Common myeloid progenitor, CD34-positive (primary cell): ENCODE data around the gene EPHB1.

Experiments
- CTCF ChIA-PET: fragments of 350-600 bp; sonication (Branson Sonifier 250); formaldehyde crosslinking; loops from one replicate; lab custom pipeline; 2021; ENCODE audit warnings: antibody characterized with exemption; lab: Charles Lee
- POLR2A ChIA-PET: fragments of 350-600 bp; sonication (Branson Sonifier 250); formaldehyde crosslinking; loops from one replicate; lab custom pipeline; 2021; ENCODE audit warnings: antibody characterized with exemption; lab: Charles Lee
- DNase-seq, 3 donors: peaks; one replicate each; pipeline versions ENCODE4 v3.0.0 to v3.0.0-alpha.2; 2013
- H3K27ac ChIP-seq, 2 experiments: 1 replicate in 1 of 2; 2 replicates in 1 of 2; pipeline ENCODE4 v1.7.0; 2013; ENCODE audit warnings: inconsistent platforms in 2 of 2, low read length in 2 of 2, mild to moderate bottlenecking in 2 of 2, low read depth in 1 of 2, moderate library complexity in 1 of 2; ENCODE audit not compliant: severe bottlenecking in 2 of 2, insufficient read depth in 1 of 2, poor library complexity in 1 of 2
- H3K27me3 ChIP-seq, 5 experiments: replicated peaks in 2 of 5; 1 replicate in 3 of 5; 2 replicates in 2 of 5; pipeline versions ENCODE4 v1.6.1 to v1.7.0; 2013; ENCODE audit warnings: low read length in 4 of 5, mild to moderate bottlenecking in 2 of 5, moderate library complexity in 2 of 5, inconsistent platforms in 1 of 5; ENCODE audit not compliant: insufficient read depth in 5 of 5, control insufficient read depth in 4 of 5
- H3K36me3 ChIP-seq, 4 experiments: 1 replicate in 2 of 4; 2 replicates in 2 of 4; pipeline versions ENCODE4 v1.6.1 to v1.7.0; 2013; ENCODE audit warnings: low read length in 3 of 4, control low read depth in 1 of 4, mild to moderate bottlenecking in 1 of 4; ENCODE audit not compliant: control insufficient read depth in 4 of 4, insufficient read depth in 4 of 4
- H3K4me1 ChIP-seq, 4 experiments: 1 replicate in 3 of 4; 2 replicates in 1 of 4; pipeline versions ENCODE4 v1.6.1 to v1.7.1; 2013; ENCODE audit warnings: low read length in 3 of 4, mild to moderate bottlenecking in 3 of 4, control low read depth in 1 of 4, inconsistent platforms in 1 of 4, moderate library complexity in 1 of 4; ENCODE audit not compliant: control insufficient read depth in 4 of 4, insufficient read depth in 4 of 4; ENCODE audit errors: control extremely low read depth in 1 of 4
- H3K4me3 ChIP-seq, 7 experiments: 1 replicate in 4 of 7; 2 replicates in 3 of 7; pipeline versions ENCODE4 v1.5.1 to v1.7.0; 2013; ENCODE audit warnings: mild to moderate bottlenecking in 7 of 7, low read length in 6 of 7, moderate library complexity in 6 of 7, inconsistent platforms in 2 of 7, low read depth in 2 of 7, control low read depth in 1 of 7; ENCODE audit not compliant: insufficient read depth in 4 of 7, control insufficient read depth in 1 of 7; ENCODE audit errors: extremely low read depth in 1 of 7
- H3K9me3 ChIP-seq, 5 experiments: 1 replicate in 4 of 5; 2 replicates in 1 of 5; pipeline versions ENCODE4 v1.6.1 to v1.7.1; 2013; ENCODE audit warnings: low read length in 4 of 5, mild to moderate bottlenecking in 2 of 5, inconsistent platforms in 1 of 5, low read depth in 1 of 5, moderate library complexity in 1 of 5; ENCODE audit not compliant: control insufficient read depth in 4 of 5, insufficient read depth in 2 of 5; ENCODE audit errors: control extremely low read depth in 1 of 5
- WGBS: methylation state at CpG from one replicate; pipeline ENCODE4 v1.1.5; 2013; ENCODE audit not compliant: insufficient coverage; 5-methylcytosine and 5-hydroxymethylcytosine counted together

EPHB1 gene

DNA sequence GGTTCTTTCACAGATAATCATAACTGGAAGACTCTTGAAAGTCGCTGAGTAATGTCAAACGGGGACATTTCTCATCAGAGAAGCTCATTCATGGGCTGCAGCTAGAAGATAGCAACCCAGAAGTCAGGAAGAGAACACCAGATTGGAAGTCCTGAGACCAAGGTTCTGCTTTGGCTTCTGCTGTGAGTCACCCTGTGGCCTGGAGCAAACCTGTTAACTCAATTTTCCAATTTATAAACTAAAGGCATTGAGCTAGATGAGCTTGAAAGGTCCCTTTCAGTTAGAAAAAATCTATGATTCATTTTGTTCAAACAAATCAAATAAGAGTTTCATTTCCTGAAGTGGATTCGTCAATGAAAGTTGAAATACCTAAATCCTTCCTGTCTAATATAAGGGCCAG, 402.2 kb downstream of the EPHB1 start:
- peaks cover 0 to 4% (median 0%) of the 10 kb centered on the region in 5 experiments for H3K9me3 ChIP-seq
- POLR2A ChIA-PET: interaction anchor here (0.6 kb wide), 1 partner anchor 15 kb away, joined by 5 read pairs; no protein-coding TSS in a partner anchor
- no peak overlapping the region for H3K4me3 ChIP-seq
- 91% methylated on average over 3 of the region's 3 CpGs for WGBS
- DNase-seq: peak; percentile 0 to 6 (median 6)
- no peaks in the 10 kb centered on the region for H3K4me1 ChIP-seq
- no peak overlapping the region for H3K27ac ChIP-seq
- H3K36me3 ChIP-seq: no peaks in the 10 kb centered on the region
- CTCF ChIA-PET: no interaction called here
- no peaks in the 10 kb centered on the region for H3K27me3 ChIP-seq

DNA sequence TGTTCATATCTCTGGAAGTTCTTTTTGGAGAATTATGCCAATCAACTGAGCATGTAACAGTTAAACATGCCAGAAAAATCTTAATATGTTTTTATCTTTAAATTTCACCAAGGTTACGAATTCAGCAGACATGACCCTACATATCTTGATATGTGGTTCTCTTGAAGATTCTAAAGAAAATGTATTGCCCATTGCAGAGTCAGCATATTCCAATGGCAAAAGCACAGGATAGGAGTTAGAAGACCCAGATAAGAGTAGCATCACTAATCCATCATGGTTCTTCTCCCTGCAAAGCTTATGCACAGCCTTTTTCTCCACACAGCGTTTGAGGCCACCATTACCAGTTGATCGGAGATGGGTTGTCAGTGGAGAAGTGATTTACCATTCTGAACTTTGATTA, 402.8 kb downstream of the EPHB1 start:
- ChIA-PET POLR2A (no interaction called here), CTCF (no interaction called here)
- Histone ChIP-seq H3K27ac (no peak overlapping the region), H3K36me3 (no peaks in the 10 kb centered on the region), H3K9me3 (peaks cover 0 to 4% (median 0%) of the 10 kb centered on the region in 5 experiments), H3K4me3 (no peak overlapping the region), H3K27me3 (no peaks in the 10 kb centered on the region), H3K4me1 (no peaks in the 10 kb centered on the region)
- no CpG with 5 or more reads among the region's 3 CpGs for WGBS
- DNase-seq: no peak

DNA sequence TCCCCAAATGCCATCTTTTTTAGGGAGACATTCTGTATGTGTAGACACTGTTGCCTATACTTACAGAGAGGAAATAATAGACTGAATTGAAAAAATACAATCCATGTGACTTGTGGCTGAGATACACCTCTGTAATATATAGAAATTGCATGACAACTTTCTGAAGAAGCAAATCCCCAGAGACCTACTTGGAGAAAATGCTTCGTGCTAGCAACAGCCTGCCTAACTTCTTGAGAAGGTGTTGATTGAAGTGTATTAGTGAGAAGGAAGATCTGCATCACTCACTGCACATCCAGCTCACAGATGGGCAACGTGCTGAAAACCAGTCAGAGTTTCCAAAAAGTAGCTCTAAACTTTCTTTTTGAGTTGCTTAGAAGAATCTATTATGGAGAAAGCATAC, 404.1 kb downstream of the EPHB1 start:
- H3K27me3 ChIP-seq: no peaks in the 10 kb centered on the region
- H3K4me3 ChIP-seq: no peak overlapping the region
- no peaks in the 10 kb centered on the region for H3K36me3 ChIP-seq
- POLR2A ChIA-PET: no interaction called here
- H3K9me3 ChIP-seq: peaks cover 0 to 4% (median 0%) of the 10 kb centered on the region in 5 experiments
- WGBS: 75% methylated on average over 2 of the region's 2 CpGs
- no peaks in the 10 kb centered on the region for H3K4me1 ChIP-seq
- H3K27ac ChIP-seq: no peak overlapping the region
- no peak for DNase-seq
- CTCF ChIA-PET: no interaction called here

DNA sequence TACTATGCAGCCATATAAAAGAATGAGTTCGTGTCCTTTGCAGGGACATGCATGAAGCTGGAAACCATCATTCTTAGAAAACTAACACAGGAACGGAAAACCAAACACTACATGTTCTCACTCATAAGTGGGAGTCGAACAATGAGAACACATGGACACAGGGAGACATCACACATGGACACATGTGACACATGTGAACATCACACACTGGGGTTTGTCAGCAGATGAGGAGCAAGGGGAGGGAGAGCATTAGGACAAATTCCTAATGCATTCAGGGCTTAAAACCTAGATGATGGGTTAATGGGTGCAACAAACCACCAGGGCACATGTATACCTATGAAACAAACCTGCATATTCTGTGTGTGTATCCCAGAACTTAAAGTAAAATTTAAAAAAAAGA, 408.0 kb downstream of the EPHB1 start:
- CTCF ChIA-PET: no interaction called here
- DNase-seq: no peak
- Histone ChIP-seq H3K36me3 (no peaks in the 10 kb centered on the region), H3K9me3 (peaks cover 0 to 4% (median 0%) of the 10 kb centered on the region in 5 experiments), H3K4me3 (no peak overlapping the region), H3K27ac (no peak overlapping the region), H3K27me3 (no peaks in the 10 kb centered on the region), H3K4me1 (no peaks in the 10 kb centered on the region)
- POLR2A ChIA-PET: no interaction called here
- 100% methylated on average over 2 of the region's 3 CpGs for WGBS

DNA sequence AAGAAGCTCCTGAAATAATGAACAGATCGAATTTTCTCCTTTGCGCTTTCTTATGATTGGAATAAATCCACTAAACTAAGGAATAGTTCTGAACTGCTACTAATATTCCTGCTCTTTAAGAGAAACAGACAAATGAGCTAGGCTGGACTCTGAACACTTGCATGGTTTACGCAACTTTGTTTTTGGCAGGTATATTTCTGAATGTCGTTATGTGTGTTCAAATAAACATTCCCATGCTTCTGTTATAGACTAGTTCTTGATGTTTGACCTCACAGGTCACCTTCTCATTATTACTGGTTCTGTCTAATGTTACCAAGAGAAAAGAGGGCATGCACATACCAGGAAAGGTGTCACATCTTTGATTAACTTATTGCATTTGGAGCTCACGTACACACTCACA, 418.2 kb downstream of the EPHB1 start:
- WGBS: 100% methylated on average over 3 of the region's 5 CpGs
- ChIA-PET POLR2A (no interaction called here), CTCF (no interaction called here)
- no peaks in the 10 kb centered on the region for H3K9me3 ChIP-seq
- no peaks in the 10 kb centered on the region for H3K4me1 ChIP-seq
- no peak overlapping the region for H3K4me3 ChIP-seq
- H3K36me3 ChIP-seq: no peaks in the 10 kb centered on the region
- no peaks in the 10 kb centered on the region for H3K27me3 ChIP-seq
- H3K27ac ChIP-seq: no peak overlapping the region
- DNase-seq: no peak

DNA sequence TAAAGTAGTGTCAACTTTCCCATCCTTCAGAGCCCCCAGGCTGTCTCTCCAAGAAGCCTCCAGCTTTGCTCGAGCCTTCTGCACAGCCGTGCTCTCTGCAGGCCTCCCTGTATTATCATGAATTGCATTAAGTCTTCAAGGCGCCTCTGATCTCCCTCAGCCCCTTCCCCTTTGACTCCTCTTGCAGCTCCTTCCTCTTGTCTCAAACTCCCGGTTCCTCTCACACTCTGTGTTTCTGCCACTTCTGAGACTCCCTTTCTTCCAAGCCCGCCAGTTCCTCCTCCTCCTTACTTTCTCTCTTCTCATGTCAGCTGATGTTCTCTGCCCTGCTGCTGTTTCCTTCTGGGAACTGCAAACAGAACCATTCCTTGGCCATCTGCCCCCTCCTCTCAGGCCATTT, 418.8 kb downstream of the EPHB1 start:
- no peak overlapping the region for H3K4me3 ChIP-seq
- no peaks in the 10 kb centered on the region for H3K27me3 ChIP-seq
- no peak for DNase-seq
- POLR2A ChIA-PET: no interaction called here
- no peaks in the 10 kb centered on the region for H3K9me3 ChIP-seq
- H3K4me1 ChIP-seq: no peaks in the 10 kb centered on the region
- CTCF ChIA-PET: no interaction called here
- 68% methylated on average over 5 of the region's 5 CpGs for WGBS
- H3K27ac ChIP-seq: no peak overlapping the region
- no peaks in the 10 kb centered on the region for H3K36me3 ChIP-seq

DNA sequence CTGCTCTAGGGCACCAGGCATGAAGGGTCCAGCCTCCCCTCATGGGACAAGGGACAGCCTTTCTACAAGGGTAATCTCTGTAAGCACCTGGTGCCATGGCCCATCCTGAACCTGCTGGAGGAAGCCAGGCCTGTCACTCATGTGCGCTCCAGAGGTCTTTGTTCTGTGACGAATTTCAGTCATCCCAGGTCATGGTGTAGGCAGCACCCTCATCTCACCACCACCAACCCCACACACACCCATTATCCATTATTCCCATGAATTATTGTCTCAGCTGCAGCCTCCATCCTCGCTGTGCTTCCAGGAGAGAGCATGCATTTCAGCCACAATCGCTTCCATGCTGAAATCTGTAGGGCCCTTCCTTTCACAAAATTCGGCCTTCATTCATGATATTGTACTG, 419.3 kb downstream of the EPHB1 start:
- CTCF ChIA-PET: no interaction called here
- WGBS: 67% methylated on average over 3 of the region's 5 CpGs

More for the DNA sequence above, 419.3 kb downstream of the EPHB1 start:
- no peaks in the 10 kb centered on the region for H3K4me1 ChIP-seq
- POLR2A ChIA-PET: no interaction called here
- no peaks in the 10 kb centered on the region for H3K27me3 ChIP-seq
- H3K9me3 ChIP-seq: no peaks in the 10 kb centered on the region
- no peak overlapping the region for H3K4me3 ChIP-seq
- DNase-seq: no peak
- no peaks in the 10 kb centered on the region for H3K36me3 ChIP-seq
- H3K27ac ChIP-seq: no peak overlapping the region
